Colonic mucosa (tissue), 4 donors: ENCODE measurements around the gene ADCY10. TPM values are rescaled to one million over a fixed set of nuclear protein-coding genes. Genes with fewer than 3 reads are reported as not detected.

Experiments used
- DNase-seq: peaks from one replicate; pipeline ENCODE4 v3.0.0-alpha.2; 2020
- H3K27ac ChIP-seq: fragments of 200-600 bp; one replicate; pipeline ENCODE4 v1.8.0; 2021
- H3K27me3 ChIP-seq: fragments of 200-600 bp; one replicate; pipeline ENCODE4 v1.8.0; 2021
- H3K36me3 ChIP-seq: fragments of 200-600 bp; one replicate; pipeline ENCODE4 v1.8.0; 2021
- H3K4me1 ChIP-seq: fragments of 200-600 bp; one replicate; pipeline ENCODE4 v1.8.0; 2021; ENCODE audit warnings: mild to moderate bottlenecking
- H3K4me3 ChIP-seq: fragments of 200-600 bp; one replicate; pipeline ENCODE4 v1.8.0; 2021
- H3K9ac ChIP-seq, 2 donors: one replicate each; pipeline ENCODE4 v1.7.0; 2013; ENCODE audit warnings: control low read depth in 2 of 2, low read depth in 2 of 2, low read length in 2 of 2
- H3K9me3 ChIP-seq: fragments of 200-600 bp; one replicate; pipeline ENCODE4 v1.8.0; 2021
- CTCF ChIP-seq: fragments of 200-600 bp; IDR thresholded peaks from one replicate; pipeline ENCODE4 v1.8.0; 2022; ENCODE audit warnings: antibody characterized with exemption, mild to moderate bottlenecking
- intact Hi-C: fragments of 100-400 bp; cut with DNase I; formaldehyde crosslinking; loops from one replicate; pipeline ENCODE4 v1.14.1; 2022
- total RNA-seq, 2 donors: library from RNA; stranded (reverse); fragmentation: NEBNext Ultra II Directional in 1 of 2; extraction: Animal tissue kit (Norgen Biotek cat#: 25700) in 1 of 2; gene quantifications; one replicate each; pipeline ENCODE4 v1.2.1, GENCODE V29; 2021
- donor health status: healthy.
- donor health status: DM: no; HTN: no; CAD: no.
- donor health status: DM: no; HTN: no; CAD: no.

Gene ADCY10
- total RNA-seq, 2 donors from 2014 or later = 0.64 to 1.6 TPM

- Histone ChIP-seq H3K36me3 (no peaks in the 10 kb centered on the region), H3K9ac (no peak overlapping the region), H3K27me3 (no peaks in the 10 kb centered on the region), H3K4me3 (no peak overlapping the region), H3K4me1 (no peaks in the 10 kb centered on the region), H3K27ac (no peak overlapping the region), H3K9me3 (no peaks in the 10 kb centered on the region)
- intact Hi-C loops = no loop called here
- DNase-seq = no peak
- TF ChIP-seq CTCF = no peak
Observed at GRCh38 chr1:167860231-167860923, 53.6 kb downstream of the ADCY10 start.

GRCh38 chr1:167856711-167857418, 57.1 kb downstream of the ADCY10 start:
- no peak for DNase-seq
- Histone ChIP-seq H3K27me3 (no peaks in the 10 kb centered on the region), H3K36me3 (no peaks in the 10 kb centered on the region), H3K9me3 (no peaks in the 10 kb centered on the region), H3K27ac (no peak overlapping the region), H3K4me1 (no peaks in the 10 kb centered on the region), H3K4me3 (no peak overlapping the region), H3K9ac (no peak overlapping the region)
- no peak for TF ChIP-seq CTCF
- intact Hi-C loops = no loop called here

GRCh38 chr1:167854184-167854583, 59.8 kb downstream of the ADCY10 start:
- Histone ChIP-seq H3K4me1 (no peaks in the 10 kb centered on the region), H3K27ac (no peak overlapping the region), H3K9ac (no peak overlapping the region), H3K4me3 (no peak overlapping the region), H3K9me3 (no peaks in the 10 kb centered on the region), H3K36me3 (no peaks in the 10 kb centered on the region), H3K27me3 (no peaks in the 10 kb centered on the region)
- no peak for TF ChIP-seq CTCF
- intact Hi-C loops = no loop called here
- DNase-seq = no peak

- H3K4me1 ChIP-seq = no peaks in the 10 kb centered on the region
- no peak overlapping the region for H3K9ac ChIP-seq
- no peaks in the 10 kb centered on the region for H3K27me3 ChIP-seq
- H3K9me3 ChIP-seq = no peaks in the 10 kb centered on the region
- DNase-seq = no peak
- no peak overlapping the region for H3K27ac ChIP-seq
- no peak overlapping the region for H3K4me3 ChIP-seq
- TF ChIP-seq CTCF = no peak
- H3K36me3 ChIP-seq = no peaks in the 10 kb centered on the region
- intact Hi-C loops = no loop called here
Observed at GRCh38 chr1:167849666-167850065, 64.3 kb downstream of the ADCY10 start.

GRCh38 chr1:167842872-167843271, 71.1 kb downstream of the ADCY10 start:
- no peak for DNase-seq
- Histone ChIP-seq H3K36me3 (no peaks in the 10 kb centered on the region), H3K27ac (no peak overlapping the region), H3K4me1 (no peaks in the 10 kb centered on the region), H3K9ac (no peak overlapping the region), H3K9me3 (no peaks in the 10 kb centered on the region), H3K27me3 (no peaks in the 10 kb centered on the region), H3K4me3 (no peak overlapping the region)
- no peak for TF ChIP-seq CTCF
- intact Hi-C loops = no loop called here
